OCI-LY1 (cell line): ENCODE results near the gene ZNF862.

Experiments
- H2AFZ ChIP-seq: fragments of 200-600 bp; sonication (generic), shearing (Covaris generic); 2 replicates; pipeline ENCODE4 v1.6.0; 2014; ENCODE audit warnings: antibody characterized with exemption, mild to moderate bottlenecking, low read length
- H3F3A ChIP-seq: fragments of 200-600 bp; sonication (generic), shearing (Covaris generic); 2 replicates; pipeline ENCODE4 v1.6.0; 2014; ENCODE audit warnings: mild to moderate bottlenecking, antibody characterized with exemption, low read length, moderate library complexity; ENCODE audit not compliant: insufficient read depth
- H3K27ac ChIP-seq: fragments of 200-600 bp; sonication (generic); 2 replicates; pipeline ENCODE4 v1.5.1; 2014; ENCODE audit warnings: low read length, mixed run types, mild to moderate bottlenecking, low read depth; ENCODE audit not compliant: poor library complexity, severe bottlenecking
- H3K27me3 ChIP-seq: fragments of 200-600 bp; sonication (generic); 2 replicates; pipeline ENCODE4 v1.6.0; 2014; ENCODE audit warnings: antibody characterized with exemption, mild to moderate bottlenecking, low read length, moderate library complexity; ENCODE audit not compliant: insufficient read depth
- H3K36me3 ChIP-seq: fragments of 200-600 bp; sonication (generic); 2 replicates; pipeline ENCODE4 v1.6.1; 2014; ENCODE audit warnings: mild to moderate bottlenecking, antibody characterized with exemption, low read length, moderate library complexity, mixed read lengths; ENCODE audit not compliant: insufficient read depth
- H3K4me1 ChIP-seq: fragments of 200-600 bp; sonication (generic); 2 replicates; pipeline ENCODE4 v1.5.1; 2014; ENCODE audit warnings: mild to moderate bottlenecking, low read length, moderate library complexity; ENCODE audit not compliant: insufficient read depth, severe bottlenecking
- H3K4me2 ChIP-seq: fragments of 200-600 bp; sonication (generic), shearing (Covaris generic); 2 replicates; pipeline ENCODE4 v1.6.1; 2014; ENCODE audit warnings: low read length
- H3K4me3 ChIP-seq: fragments of 200-600 bp; sonication (generic); 2 replicates; pipeline ENCODE4 v1.5.1; 2014; ENCODE audit warnings: low read length, low read depth, mild to moderate bottlenecking, mixed read lengths; ENCODE audit not compliant: poor library complexity, severe bottlenecking
- H3K79me2 ChIP-seq: fragments of 200-600 bp; shearing (Covaris generic); 2 replicates; pipeline ENCODE4 v1.6.1; 2016; ENCODE audit warnings: mixed run types, low read length, mixed read lengths; ENCODE audit not compliant: insufficient read depth
- H3K9ac ChIP-seq: fragments of 200-600 bp; sonication (generic), shearing (Covaris generic); 2 replicates; pipeline ENCODE4 v1.6.1; 2014; ENCODE audit warnings: mild to moderate bottlenecking, low read length, mixed read lengths
- H3K9me2 ChIP-seq: fragments of 200-600 bp; sonication (generic), shearing (Covaris generic); 2 replicates; pipeline ENCODE4 v1.6.1; 2014; ENCODE audit warnings: low read depth, mild to moderate bottlenecking, low read length, mixed read lengths
- H3K9me3 ChIP-seq: fragments of 200-600 bp; shearing (Covaris generic); 2 replicates; pipeline ENCODE4 v1.6.1; 2014; ENCODE audit warnings: low read length, mixed read lengths
- H4K20me1 ChIP-seq: fragments of 200-600 bp; sonication (generic), shearing (Covaris generic); 2 replicates; pipeline ENCODE4 v1.6.0; 2016; ENCODE audit warnings: mild to moderate bottlenecking, low read length; ENCODE audit not compliant: insufficient read depth
- CTCF ChIP-seq: fragments of 200-600 bp; sonication (generic), shearing (Covaris generic); IDR thresholded peaks from 2 replicates; pipeline ENCODE4 v1.5.1; 2017; ENCODE audit warnings: mild to moderate bottlenecking, antibody characterized with exemption, low read length, moderate library complexity, mixed read lengths
- EZH2 ChIP-seq: fragments of 200-600 bp; sonication (generic), shearing (Covaris generic); IDR thresholded peaks from 2 replicates; pipeline ENCODE4 v1.8.0; 2017; ENCODE audit warnings: borderline replicate concordance, mixed run types, mild to moderate bottlenecking, antibody characterized with exemption, low read length, moderate library complexity, mixed read lengths

Gene ZNF862

GRCh38 chr7:149882248-149883047, 44.3 kb downstream of the ZNF862 start:
- Histone ChIP-seq H3K9me3 (no peaks in the 10 kb centered on the region), H3K4me3 (no peak overlapping the region), H3K27ac (no peak overlapping the region), H3K79me2 (no peaks in the 10 kb centered on the region), H3K4me1 (no peaks in the 10 kb centered on the region), H3K4me2 (no peak overlapping the region), H4K20me1 (no peaks in the 10 kb centered on the region), H3K9ac (no peak overlapping the region), H3K36me3 (peaks cover 4% of the 10 kb centered on the region; the same call in 1 of the 2 replicates), H2AFZ (no peak overlapping the region), H3K9me2 (no peaks in the 10 kb centered on the region), H3K27me3 (no peaks in the 10 kb centered on the region), H3F3A (no peaks in the 10 kb centered on the region)
- TF ChIP-seq EZH2 (no peak), CTCF (no peak)

- no peaks in the 10 kb centered on the region for H3K79me2 ChIP-seq
- no peaks in the 10 kb centered on the region; the same call in 1 of the 2 replicates for H3K27me3 ChIP-seq
- H3K9ac ChIP-seq = no peak overlapping the region
- no peaks in the 10 kb centered on the region for H3F3A ChIP-seq
- H2AFZ ChIP-seq = no peak overlapping the region
- TF ChIP-seq CTCF (no peak), EZH2 (no peak)
- H3K9me2 ChIP-seq = no peaks in the 10 kb centered on the region
- no peak overlapping the region for H3K27ac ChIP-seq
- no peaks in the 10 kb centered on the region for H4K20me1 ChIP-seq
- H3K4me3 ChIP-seq = no peak overlapping the region
- no peak overlapping the region for H3K4me2 ChIP-seq
- H3K4me1 ChIP-seq = no peaks in the 10 kb centered on the region
- H3K9me3 ChIP-seq = no peaks in the 10 kb centered on the region
- peaks cover under 1% of the 10 kb centered on the region; the same call in 1 of the 2 replicates for H3K36me3 ChIP-seq
These were observed 44.9 kb downstream of the ZNF862 start for GRCh38 chr7:149883048-149883438.

GRCh38 chr7:149883452-149883861, 45.3 kb downstream of the ZNF862 start:
- H2AFZ ChIP-seq = no peak overlapping the region

More at GRCh38 chr7:149883452-149883861, 45.3 kb downstream of the ZNF862 start:
- Histone ChIP-seq H3K4me3 (no peak overlapping the region), H3K9me3 (no peaks in the 10 kb centered on the region), H4K20me1 (no peaks in the 10 kb centered on the region), H3K4me2 (no peak overlapping the region), H3K36me3 (no peaks in the 10 kb centered on the region; the same call in 1 of the 2 replicates), H3K4me1 (no peaks in the 10 kb centered on the region), H3K27me3 (peaks cover 2% of the 10 kb centered on the region; the same call in 1 of the 2 replicates), H3K9ac (no peak overlapping the region), H3K27ac (no peak overlapping the region), H3K9me2 (no peaks in the 10 kb centered on the region), H3K79me2 (no peaks in the 10 kb centered on the region), H3F3A (no peaks in the 10 kb centered on the region)
- TF ChIP-seq EZH2 = no peak
- peak; percentile 91 for TF ChIP-seq CTCF
